HL-60/S4 treated with retinoic acid at 250 ng/mL for 4 days and 3 days (cell line): Measurements from ENCODE around the gene MYLK.

Experiments
- in situ Hi-C: fragments of 300-500 bp; cut with MboI; formaldehyde crosslinking; loops from 2 replicates; pipeline ENCODE4 v1.7.0; 2022; ENCODE audit warnings: low sequenced_read_pairs

The MYLK gene

GRCh38 chr3:123571264-123571972 is 312.7 kb downstream of the MYLK start:
- in situ Hi-C loops, result loop anchor here (25.0 kb wide), 1 partner anchor 234 kb away; no protein-coding TSS in a partner anchor

DNA sequence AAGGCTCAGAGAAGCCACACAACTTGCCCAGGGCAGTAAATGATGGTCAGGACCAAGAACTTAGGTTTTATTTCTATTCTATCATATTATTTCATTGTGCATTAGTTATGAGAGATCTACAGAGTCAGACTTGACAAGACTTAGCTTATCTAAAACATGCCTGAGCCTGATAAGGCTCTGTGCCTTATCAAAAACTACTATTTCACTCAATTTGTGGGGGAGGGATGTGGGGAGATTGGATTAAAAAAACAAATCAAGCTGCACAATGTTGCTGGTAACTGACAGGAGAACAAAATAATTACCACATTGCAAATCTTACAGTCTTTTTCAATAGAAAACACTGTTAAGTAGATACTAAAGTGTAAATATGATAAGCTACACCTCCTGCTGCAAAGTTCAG is 315.3 kb downstream of the MYLK start:
- in situ Hi-C loops, result loop anchor here (25.0 kb wide), 1 partner anchor 232 kb away; no protein-coding TSS in a partner anchor

DNA sequence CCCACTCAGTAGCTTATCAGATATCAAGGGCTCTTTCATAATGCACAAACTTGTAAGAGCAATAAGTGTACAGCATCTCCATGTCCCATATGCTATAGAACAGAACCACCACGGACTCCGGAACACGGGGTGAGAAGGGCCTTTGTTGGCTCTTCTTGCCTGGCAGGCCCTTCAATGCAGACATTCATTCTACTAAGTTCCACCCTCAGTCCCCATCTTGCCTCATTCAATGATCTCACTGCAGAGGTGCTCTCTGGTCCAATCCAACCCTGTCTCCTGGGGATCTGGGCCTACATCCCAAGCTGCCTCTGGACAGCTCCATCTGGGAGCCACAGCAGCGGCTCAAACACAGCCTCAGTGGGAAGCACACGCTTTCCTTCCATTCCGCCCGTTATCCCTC is 316.1 kb downstream of the MYLK start:
- in situ Hi-C loops, result loop anchor here (25.0 kb wide), 1 partner anchor 231 kb away; no protein-coding TSS in a partner anchor

- in situ Hi-C loops, result loop anchor here (25.0 kb wide), 1 partner anchor 227 kb away; no protein-coding TSS in a partner anchor
These were observed 320.1 kb downstream of the MYLK start for GRCh38 chr3:123564056-123564455.

- in situ Hi-C loops, result loop anchor here (25.0 kb wide), 1 partner anchor 225 kb away; no protein-coding TSS in a partner anchor
These were observed 321.6 kb downstream of the MYLK start for GRCh38 chr3:123562547-123562946.

- in situ Hi-C loops, result loop anchor here (25.0 kb wide), 1 partner anchor 224 kb away; no protein-coding TSS in a partner anchor
These were observed 322.9 kb downstream of the MYLK start for GRCh38 chr3:123561188-123561587.
